HG02973 (cell line): ENCODE data around the gene SLC6A15.
A peak's percentile ranks its signal among the peaks of the same experiment; 100 is the strongest.

Experiments
- ATAC-seq: cut with Tn5 transposase; IDR thresholded peaks from one replicate; pipeline ENCODE4 v1.9.1; 2021; ENCODE audit warnings: moderate library complexity; ENCODE audit not compliant: unreplicated experiment

SLC6A15 gene

DNA sequence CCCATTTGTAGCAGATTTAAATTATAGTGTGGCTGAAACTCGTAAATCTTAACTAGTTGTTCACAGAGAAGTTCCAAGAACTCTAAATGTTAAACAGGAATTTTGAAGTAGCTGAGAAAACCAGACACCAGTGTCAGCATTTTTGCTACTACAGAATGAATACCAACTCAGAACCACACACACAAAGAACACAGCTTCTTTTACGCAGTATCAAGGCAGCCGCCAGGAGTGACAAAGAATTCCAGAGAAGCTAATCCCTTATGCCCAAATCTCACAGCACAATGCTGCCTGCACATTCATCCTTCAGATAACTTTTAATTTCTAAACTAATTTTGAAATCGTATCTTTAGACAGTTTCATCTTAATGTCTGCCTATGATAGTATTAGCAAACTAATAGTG is 37.4 kb downstream of the SLC6A15 start:
- ATAC-seq, result no peak

DNA sequence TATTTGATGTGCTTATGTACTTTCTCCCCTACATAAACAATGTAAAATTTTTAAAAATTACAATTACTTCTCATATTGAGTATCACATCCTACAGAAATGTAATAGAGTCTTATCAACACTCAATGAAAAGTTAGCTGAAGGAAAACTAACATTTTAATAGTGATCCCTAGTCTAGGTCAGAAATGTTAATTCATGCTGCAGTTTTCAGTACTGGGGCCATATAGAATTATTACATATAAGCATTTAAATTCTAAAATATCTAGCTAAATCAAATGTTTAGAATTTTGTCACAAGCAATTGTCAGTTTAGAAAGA is 37.8 kb downstream of the SLC6A15 start:
- ATAC-seq, result no peak

DNA sequence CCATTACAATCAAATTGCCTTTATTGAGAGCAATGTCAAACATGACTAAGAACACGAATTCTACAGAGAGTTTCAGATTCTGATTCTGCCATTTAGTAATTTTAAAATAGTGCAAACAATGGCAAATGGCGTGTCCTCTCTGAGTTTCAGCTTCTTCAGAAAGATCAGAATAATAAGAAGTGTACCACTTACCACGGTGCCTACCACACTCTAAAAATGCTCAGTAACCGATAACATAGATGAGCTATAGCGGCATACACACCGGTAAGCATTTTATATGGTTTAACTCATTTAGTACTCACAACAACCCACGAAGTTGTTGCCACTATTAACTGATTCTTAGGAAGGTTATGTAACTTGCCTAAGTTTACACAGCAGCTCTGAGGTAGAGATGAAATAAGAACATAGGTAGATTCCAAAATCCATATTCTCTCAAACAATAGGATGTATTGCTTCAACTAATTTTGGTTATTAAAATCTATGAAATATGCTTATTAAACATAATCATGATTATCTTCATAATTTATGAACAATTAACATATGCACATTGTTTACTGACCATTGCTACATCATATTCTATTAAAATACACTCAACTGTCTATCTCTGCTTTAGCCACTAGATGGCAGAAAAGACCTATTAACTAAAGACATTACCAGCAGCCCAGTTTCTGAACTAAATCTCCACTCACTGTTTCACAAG is 38.3 kb downstream of the SLC6A15 start:
- peak; percentile 98 for ATAC-seq

DNA sequence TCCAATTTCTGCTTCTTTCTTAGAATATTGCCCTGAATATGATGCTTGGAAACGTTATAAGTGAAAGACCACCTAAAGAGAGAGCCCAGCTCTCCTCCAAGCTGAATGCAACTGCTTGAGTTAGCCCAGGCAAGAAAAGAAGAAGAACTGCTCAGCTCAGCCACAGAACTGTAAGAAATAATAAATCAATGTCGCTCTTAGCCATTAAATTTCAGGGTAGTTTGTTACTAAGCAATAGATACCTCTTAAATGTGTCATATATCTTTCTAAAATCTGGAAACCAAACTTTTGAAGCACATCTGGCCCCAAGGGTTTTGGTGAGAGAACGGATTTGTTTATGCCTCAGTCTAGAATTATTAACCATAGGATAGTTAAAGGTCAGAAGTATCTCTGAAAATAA is 50.4 kb downstream of the SLC6A15 start:
- ATAC-seq, result no peak

DNA sequence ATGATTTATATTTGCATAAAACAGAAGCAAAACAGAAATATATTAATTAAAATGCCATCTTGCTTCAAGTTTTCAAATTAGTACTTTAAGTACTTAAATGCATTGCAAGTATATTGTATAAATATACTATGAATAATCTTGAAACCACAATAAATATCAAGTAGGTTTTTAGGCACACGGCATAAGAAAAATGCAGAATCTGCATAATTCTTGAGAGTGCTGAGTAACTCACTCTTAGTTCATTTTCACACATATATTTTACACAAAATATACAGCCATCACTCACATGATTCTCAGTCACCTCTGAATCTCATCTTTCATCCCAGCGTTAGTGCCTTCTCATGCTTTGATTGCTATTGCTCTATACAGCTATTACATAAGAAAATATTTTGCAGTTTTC is 51.9 kb downstream of the SLC6A15 start:
- ATAC-seq, result no peak

DNA sequence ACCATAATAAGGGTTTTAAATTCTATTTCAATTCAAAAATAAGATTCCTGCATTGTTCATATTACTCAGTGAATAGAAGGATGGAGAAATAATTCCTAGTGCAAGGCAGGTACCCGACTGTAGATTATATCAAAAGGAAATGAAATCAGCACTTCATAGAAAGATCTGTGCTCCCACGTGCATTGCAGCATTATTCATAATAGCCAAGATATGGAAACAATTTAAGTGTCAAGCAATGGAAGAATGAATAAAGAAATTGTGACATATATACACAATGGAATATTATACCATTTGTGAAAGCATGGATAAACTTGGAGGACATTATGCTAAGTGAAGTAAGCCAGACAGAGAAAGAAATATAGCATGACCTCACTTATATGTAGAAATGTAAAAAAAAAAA is 53.8 kb downstream of the SLC6A15 start:
- ATAC-seq, result no peak

DNA sequence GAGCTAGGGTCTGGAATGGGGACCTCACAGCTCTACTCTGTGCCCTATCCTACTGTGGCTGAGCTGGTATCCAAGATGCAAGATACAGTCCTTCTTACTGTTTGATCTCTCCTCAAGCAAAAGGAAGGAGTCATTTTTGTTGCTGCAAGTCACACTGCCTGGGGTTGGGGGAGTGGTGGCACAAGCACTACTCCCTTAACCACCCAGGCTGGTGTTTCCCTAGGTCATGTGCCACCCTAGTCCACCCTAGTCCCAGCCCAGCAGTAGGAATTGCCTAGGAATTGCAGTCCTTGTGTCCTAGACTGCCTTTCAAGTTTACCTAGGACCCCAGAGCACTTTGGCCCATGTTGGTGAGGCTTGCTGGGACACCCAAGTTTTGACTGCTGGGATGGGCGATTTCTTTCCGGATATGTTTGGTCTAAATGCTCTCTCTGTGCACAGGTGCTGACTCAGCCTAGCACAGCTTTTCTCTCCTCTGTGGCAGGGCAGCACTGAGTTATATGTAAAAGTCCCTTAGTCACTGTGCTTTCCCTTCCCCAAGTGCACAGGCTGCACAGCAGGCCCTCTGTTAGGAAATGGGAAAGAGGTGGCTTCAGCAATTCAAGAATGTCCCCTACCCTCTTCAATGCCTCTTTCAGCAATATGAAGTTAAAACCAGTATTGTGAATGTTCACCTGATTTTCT is 54.9 kb downstream of the SLC6A15 start:
- ATAC-seq, result no peak

DNA sequence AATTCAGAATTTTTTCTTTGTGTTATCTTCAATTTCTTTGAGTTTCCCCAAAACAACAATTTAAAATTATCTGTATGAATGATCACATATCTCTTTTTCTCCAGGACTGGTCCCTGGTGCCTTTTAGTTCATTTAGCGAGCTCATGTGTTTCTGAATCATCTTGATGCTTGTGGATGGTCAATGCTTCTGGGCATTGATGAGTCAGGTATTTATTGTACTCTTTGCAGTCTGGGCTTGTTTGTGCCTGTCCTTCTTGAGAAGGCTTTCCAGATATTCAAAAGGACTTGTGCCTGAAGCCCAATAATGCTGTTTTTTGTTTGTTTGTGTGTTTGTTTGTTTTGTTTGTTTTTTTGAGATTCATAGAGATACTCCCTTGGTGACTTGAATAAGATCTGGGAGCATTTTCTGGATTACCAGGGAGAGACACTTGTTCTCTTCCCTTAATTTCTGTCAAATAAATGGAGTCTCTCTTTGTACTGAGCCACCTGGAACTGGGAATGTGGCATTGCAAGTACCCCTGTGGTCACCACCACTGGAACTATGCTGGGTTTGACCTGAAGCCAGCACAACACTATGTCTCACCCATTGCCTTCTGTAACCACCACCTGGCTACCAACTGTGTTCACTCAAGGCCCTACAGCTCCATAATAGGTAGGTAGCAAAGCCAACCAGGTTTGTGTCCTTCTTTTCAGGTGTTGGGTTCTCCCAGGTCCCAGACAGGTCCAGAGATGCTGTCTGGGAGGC is 56.3 kb downstream of the SLC6A15 start:
- no peak for ATAC-seq

DNA sequence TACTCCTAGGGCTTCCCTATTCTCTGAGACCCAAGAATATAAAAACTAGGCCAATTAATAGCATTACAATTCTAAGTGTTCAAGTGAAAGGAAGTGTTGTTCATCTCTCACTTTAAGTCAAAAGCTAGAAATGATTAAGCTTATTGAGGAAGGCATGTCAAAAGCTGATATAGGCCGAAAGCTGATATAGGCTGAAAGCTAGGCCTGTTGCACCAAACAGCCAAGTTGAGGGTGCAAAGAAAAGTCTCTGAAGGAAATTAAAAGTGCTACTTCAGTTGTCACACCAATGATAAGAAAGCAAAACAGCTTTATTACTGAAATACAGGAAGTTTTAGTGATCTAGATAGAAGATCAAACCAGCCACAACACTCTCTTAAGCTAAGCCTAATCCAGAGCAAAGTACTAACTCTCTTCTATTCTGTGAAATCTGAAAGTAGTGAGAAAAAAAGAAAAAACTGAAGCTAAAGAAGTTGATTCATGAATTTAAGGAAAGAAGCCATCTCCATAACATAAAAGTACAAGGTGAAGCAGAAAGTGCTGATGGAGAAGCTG is 68.9 kb downstream of the SLC6A15 start:
- ATAC-seq, result no peak

DNA sequence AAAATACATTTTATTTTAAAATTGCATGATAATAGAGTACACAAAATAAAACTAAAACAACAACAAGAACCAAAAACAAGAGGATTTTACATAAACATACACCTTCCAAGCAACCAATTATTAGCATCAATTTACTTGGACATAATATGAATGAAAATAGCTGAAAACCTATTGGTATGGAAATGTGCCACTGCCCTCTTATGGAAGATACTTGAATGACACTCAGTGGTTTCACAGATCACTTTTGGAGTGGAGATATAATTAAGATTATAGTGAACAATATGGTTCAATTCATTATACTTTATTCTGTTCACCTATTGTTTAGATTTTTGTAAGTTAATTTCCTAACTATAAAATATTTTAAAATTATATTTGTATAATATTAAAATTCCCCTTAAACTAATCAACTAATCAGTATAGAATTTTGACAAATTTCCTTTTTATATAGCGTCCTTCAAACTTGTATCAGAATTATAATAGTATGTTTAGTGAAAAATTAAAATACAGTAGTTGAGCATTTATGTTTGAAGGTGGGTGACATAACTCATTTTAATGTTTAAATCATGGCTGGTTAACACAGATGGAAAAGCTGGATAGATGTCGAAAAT is 70.1 kb downstream of the SLC6A15 start:
- ATAC-seq, result peak; percentile 85

DNA sequence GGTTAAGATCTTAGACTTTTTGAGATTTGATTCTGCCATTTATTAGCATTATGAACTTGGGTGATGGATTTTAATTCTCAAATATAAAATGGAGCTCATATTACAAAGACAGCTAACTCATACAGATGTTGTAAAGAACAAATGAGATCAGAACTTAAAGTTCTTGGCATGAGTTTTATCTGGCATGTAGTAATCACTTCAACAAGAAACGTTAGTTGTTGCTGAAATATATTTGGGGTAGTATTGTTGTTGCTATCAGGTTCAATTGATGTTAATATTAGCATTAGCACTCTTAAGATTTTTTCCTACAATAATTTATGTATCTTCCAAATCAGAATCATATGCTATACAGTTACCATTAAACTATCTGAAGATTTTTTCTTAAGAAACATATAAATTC is 71.0 kb downstream of the SLC6A15 start:
- no peak for ATAC-seq

DNA sequence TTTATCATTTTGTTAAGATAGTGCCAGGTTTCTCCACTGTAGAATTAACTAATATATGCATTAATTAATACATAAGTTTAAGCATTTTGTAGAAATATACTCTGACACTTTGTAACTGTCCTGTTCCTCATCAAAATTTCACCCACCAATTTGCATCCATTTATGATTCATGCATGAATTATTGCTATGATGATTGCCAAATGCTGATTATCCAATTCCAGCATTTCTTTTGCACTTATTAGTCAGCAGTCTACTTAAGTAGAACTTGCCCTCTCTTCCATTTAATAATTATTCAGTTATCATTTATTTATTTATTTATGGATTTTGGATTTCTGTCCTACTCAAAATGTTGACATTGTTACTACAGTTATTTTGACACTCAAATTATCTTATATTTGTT is 72.2 kb downstream of the SLC6A15 start:
- ATAC-seq, result no peak

DNA sequence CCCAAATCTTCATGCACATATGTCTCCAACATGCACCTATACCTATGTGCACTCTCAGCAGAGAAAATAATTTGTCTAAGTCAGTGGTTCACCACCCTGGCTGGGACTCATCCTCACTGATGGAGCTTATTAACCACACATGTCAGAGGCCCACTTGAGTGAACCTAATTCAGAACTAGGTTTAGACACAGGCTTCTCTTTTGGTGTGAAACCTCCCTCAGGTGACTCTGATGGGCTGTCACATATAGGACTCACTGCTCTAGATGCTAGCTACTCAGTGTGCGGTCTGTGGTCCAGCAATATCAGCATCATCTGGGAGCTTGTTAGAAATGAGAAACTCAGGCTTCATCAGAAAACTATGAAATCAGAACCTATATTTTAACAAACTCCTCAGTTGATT is 85.7 kb downstream of the SLC6A15 start:
- no peak for ATAC-seq

DNA sequence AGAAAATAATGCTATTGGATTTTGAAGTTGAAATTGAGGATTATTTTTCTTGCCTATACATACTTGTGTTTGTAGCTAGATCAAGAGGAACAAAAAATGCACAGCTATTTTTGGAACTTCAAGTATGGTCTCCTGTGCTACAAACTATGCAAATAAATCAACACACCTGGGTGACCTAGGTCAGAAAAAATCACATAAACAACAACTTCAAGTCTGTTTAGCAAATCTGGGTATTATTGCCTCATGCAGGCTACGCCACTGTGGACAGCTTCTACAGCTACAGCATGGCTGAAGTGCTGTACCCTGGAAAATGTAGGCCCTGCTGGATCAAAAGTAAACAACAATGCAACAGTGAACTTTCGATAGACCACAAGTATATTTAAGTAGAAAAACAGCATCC is 87.5 kb downstream of the SLC6A15 start:
- no peak for ATAC-seq

DNA sequence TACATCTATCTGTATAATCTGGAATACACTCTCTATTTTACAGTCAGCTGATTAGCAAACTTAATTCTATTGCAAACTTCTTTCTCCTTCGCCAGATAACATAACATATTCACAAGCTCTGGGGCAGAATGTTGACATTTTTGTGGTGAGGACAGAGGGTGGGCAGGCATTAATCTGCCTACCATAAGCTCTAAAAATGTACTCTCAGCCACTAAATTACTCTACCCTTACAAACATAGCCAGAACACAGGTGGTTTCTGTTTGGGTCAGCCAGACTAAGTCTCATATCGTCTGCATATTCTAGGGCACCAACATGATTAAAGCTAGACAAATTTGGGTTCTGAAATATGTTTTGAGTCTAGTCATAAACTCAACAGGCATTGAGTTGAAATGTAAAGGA is 90.1 kb downstream of the SLC6A15 start:
- no peak for ATAC-seq

DNA sequence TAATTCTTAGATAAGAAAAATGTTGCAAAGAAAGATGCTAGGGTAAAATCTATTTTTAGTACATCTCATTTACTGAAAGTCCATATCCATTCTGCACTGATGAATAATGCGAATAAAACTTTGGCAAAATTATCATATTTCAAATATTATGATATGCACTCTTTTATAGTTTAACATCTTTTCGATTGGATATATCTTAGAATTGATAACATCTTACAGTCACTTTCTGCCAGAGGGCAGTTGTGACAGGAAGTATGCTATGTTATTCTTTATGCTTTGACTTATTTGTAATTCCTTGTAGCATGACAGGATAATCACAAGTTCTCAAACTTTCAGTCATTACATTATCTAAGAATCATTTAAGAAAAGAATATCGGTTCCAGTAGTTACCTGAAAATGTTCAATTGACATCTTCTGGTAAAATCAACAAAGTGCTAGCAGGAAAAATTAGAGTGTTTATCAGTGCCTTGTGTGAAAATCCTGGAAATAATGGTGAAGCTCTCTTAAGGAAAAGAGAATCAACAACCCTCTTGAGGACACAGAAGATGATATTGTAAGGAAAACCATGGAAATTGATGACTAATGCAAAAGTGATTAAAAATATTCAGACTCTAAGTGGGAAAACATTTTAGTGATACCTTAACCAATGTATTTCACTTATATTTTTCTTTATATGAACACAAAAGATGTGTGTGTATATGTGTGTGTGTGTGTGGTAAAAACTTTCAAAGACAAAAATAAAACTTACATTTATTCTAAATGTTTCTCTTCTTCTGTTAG is 95.5 kb downstream of the SLC6A15 start:
- no peak for ATAC-seq

DNA sequence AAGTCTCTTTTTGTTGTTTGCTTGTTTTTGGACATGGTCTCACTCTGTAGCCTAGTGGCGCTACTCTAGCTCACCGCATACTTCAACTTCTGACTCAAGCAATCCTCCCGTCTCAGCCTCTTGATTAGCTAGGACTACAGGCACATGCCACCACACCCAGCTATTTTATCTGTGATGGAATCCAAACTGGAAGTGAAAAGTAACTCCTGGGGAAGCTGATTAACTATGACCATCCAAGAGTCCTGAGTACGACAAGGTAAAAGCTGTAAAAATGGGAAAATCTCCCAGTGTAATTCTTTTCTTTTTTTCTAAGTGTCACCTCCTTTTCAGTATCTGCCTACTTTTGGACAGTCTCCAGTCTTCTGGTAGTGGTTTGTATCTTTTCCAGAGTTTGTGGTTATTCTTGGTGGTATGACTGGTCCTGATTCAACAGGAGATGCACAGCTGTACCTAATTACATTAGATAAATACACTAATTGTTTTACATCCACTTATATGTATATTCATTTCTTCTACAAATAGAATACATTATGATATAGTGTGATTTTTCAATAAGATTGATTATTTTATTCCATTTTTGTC is 97.8 kb downstream of the SLC6A15 start:
- no peak for ATAC-seq

DNA sequence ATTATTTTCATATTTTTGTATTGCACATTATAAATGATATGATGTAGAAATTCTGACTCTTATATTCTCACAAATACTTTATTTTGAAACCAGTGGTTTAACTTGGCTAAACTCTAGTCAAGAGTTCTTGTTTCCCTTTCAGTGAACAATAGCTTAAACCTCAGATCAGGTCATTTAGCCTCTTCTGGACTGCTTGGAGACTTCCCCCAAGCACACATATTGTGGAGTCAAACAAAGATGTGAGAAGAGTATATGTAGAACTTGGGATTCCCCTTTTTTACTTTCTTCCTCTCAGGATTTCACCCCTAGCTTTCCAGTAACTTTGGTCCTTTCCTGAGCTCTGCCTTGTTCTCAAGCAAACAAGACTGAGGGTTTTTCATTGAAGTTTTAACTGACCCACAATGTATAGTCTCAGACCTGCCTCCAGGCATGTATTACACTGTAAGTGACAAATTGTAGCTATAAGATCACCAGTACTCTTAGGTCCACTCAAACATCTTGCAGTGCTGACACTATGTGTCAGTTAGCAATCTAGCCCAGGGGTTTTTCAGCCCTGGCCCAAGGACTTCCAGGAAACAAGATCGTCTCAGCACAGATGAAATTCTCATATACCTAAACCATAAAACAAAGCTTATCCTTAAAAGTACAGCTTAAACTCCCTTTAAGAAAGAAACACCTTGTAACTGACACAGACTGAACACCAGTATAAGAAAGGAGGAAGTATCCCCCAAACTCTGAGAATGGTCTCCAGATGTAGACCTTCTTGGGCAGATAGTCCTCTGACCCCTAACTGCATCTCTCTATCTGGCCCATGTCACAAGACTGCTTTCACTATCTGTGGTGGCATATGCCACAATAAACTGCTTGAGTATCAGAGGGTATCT is 98.6 kb downstream of the SLC6A15 start:
- peak; percentile 70 for ATAC-seq

DNA sequence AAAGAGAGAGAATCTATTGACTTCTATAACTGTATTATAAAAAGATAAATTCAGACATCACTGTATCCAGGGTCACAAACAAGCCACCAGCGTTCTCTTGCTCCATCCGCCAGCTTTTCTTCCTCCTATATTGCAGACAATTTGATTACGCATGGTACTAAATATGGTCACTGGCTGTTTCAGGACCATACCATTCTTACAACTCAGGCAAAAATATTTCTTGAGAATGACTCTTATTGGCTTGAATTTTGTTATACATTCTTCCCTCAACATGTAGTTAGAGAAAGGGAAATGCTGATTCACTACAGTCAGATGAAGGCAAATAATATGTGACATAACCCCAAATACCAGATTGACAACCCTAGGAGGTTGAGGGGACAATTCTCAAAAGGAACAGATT is 101.3 kb downstream of the SLC6A15 start:
- no peak for ATAC-seq
